Measurements from ENCODE around the gene RASSF1.

The RASSF1 gene

DNA sequence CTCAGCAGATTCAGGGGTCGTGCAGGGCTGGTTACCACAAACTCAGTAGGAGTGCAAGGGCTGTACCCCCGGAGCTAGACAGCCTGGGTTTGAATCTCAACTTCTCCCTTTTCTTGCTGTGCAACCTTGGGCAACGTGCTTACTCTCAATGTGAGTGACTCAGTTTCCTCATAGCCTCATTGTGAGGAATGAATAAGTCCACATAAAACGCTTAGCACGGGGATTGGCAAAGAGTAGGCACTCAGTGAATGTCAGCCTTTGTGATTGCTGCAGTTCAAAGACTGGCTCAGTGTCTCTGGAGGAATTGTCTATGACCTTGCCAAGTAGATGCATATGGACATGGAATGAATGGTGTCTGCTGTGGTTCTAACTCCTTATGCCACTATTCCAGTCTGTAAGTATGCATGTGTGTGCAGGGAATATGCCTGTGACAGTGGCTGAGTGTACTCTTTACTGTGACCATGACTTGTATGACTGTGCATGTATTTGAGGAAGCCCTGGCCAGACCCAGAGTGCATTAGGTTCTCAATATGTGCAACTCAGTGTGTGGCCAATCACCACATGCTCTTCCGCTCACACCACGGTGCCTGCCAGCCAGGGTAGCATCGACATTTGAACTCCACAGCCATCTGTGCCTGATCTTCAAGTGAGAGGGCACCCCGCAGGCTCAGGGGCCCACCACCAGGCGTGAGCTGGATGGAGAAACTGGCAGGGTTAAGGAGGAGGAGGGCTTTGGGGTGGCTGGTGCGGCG, 40.5 kb downstream of the RASSF1 start:
- DNase-seq (ENCODE audit: low read depth) = no peak

GRCh38 chr3:50299638-50299928, 41.1 kb downstream of the RASSF1 start:
- DNase-seq (ENCODE audit: low read depth) = no peak

- peak; percentile 98 for DNase-seq (ENCODE audit: low read depth)
Observed at GRCh38 chr3:50298836-50299637, 41.6 kb downstream of the RASSF1 start, which contains the start of the genes HYAL3 and NAA80. Gene HYAL3, minus strand, starts transcription at chr3:50299405. Its CDS starts 3,803 bp downstream, at chr3:50295602. Gene NAA80, minus strand, starts transcription at chr3:50299405. Its CDS starts 1,942 bp downstream, at chr3:50297463.

DNA sequence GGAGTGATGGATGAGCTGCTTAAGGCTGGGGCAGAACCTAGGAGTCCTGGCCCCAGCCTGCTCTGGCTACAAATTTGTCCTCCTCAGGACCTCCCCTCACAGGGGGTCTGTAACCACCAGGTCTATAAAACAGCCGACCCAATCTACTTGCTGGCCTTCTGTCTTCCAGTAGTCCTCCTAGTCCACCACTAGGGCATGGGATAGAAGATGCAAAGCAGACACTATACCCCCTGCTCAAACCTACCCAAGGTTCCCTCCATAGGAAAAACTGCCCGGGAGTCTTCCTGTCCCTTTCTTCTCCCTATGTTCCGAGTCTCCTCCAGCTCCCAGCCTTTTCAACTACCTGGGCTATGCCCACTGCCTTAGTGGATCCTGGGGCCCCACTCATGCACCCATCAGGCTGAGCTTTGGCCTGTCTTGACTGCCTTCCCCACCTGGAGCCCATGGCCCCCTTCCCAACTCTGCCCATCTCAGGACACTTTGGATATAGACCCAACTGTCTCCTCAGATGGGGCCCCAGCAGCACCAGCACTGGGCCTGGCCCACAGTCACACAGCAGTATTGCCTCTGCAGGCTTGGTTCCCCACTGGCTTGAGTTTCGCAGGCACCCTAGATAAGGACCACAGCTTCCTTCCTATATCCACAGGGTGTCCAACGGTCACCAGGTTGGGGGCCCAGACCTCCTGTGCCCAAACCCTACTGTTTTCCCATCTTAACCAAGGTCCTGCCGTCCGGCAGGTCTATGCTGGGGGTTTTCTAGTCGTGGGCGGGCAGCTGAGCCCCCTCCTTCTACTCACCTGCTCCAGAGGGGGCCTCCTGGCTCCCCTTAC, 42.5 kb downstream of the RASSF1 start:
- no peak for DNase-seq (ENCODE audit: low read depth)

DNA sequence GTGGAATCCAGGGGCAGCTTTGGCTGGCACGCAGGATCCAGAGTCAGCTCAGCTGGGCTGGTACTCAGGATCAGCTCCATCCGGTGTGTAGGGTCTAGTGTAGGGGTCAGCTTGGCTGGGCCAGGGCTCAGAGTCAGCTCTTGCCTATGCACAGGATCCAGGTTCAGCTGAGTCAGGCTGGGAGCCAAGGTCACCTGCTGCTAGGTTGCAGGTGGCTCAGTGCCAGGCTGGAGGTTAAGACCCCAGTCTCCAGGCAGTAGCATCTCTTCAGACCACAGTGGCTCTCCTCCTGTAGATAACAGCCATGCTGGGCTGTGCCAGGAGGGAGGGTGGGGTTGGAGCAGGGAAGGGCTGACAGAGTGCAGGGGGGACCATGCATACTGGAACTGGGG, 43.3 kb downstream of the RASSF1 start:
- DNase-seq (ENCODE audit: low read depth) = no peak

DNA sequence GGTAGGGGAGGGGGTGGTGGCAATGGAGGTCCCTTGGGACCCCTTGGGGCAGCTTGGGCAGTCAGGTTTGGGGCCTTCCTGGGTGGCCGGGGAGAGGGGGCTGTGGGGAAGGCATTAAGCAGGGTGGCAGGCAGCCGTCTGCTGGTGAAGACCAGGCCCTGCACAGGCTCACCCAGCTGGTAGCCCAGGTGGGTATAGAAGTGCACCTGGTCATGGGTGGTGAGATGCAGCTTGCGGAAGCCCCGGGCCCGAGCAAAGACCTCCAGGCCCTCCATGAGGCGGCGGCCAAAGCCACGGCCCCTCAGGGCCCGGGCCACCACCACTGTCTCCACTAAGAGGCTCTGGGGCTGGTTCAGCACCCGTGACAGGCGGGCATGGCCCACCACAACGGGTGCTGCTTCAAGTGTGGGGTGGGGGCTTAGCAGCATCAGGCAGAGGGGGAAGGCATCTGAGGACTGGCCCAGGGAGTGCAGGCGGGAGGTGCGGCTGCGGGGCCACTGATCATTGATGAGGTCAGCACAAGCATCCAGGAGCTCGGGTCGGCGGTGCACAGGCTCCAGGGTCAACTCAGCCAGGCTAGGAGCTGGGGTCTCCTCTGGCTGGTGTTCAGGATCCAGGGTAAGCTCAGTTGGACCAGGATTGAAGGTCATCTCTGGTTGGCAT, 43.8 kb downstream of the RASSF1 start:
- no peak for DNase-seq (ENCODE audit: low read depth)

DNA sequence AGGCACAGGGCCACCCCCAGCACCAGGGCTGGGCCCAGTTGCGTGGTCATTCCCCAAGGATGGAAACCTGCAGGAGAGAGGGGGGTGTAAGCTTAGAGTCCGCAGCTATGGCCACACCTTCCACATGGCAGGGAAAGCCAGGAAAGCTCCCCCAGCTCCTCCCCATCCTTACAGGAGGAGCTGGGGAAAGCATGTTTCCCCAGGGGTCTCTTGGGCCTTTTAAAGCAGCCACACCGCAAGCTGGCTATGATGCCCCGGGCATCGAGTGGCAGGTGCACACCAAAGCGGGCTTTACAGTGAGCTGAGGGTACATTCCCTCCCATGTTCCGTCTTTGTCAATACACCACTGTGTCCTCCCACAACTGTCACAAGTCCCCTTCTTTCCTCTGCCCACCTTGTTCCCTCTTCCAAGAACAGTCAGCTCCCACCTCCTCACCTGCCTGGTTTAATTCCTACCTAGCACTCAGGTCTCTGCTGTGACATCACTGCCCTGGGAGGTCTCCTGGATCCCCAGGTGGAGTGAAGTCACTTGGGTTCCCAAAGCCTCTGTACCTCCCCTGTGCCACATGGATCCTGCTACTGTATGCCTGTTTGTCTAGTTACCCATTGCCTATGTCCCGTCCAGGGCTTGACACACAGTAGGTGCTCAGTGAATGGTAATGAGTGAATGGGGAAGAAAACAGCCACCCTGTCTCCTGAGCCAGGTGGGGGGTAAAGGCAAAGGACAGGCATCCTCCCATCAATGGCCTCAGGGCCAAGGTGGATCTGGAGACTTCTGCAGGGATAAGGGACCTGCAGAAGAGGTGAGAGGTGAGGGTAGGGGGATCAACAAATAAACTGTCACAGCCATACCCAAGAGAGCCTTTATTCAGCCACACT, 44.8 kb downstream of the RASSF1 start:
- DNase-seq (ENCODE audit: low read depth) = no peak

DNA sequence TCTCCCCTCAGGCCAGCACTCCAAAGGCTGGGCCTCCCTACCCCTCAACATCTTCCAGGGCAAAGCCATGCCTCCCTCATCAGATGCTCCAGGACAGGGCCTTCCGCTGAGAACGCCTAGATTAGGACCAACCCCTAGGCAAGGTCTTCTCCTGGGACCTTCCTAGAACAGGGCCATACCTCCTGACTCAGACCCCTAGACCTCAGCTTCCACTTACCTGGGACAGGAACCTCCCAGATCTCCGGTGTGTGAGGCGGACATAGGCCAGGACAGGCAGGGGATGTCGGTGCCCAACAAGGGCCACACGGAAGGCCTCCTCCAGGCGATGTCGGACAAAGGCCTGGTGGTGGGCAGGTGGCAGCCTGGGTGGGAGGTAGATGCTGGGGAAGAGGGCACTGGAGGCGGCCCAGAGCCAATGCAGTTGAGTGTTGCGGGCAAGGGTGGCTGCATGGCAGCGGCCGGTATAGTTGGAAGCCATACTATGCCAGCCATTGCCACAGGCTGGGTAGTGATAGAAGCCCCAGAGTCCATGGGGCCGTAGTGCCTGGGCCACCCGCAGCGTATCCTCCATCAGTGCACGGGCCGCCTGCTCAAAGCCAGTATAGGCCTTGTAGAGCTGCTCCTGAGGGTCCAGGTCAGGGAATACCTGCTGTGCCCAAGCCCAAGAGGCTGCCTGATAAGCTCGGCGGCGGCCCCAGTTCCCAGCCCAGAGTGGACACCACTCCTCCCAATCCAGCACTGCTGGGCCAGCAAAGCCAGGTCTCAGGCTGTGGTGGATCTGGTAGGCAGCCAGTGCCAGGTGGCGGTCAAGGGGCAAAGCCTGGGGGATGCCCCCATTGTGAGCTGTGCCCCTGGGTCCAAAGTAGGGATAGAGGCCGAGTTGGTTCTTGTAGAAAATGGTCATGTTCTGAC, 45.9 kb downstream of the RASSF1 start:
- no peak for DNase-seq (ENCODE audit: low read depth)

DNA sequence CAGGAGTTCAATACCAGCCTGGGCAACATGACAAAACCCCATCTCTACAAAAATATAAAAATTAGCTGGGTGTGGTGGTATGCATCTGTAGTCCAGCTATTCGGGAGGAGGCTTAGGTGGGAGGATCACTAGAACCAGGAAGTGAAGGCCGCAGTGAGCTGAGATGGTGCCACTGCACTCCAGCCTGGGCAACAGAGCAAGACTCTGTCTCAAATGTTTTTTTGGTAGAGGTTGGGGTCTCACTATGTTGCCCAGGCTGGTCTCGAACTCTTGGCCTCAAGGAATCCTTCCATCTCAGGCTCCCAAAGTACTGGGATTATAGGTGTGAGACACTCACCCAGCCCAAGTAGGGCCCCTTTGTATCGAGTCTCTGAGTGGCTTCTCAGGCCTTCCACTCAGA, 46.5 kb downstream of the RASSF1 start:
- DNase-seq (ENCODE audit: low read depth) = no peak

DNA sequence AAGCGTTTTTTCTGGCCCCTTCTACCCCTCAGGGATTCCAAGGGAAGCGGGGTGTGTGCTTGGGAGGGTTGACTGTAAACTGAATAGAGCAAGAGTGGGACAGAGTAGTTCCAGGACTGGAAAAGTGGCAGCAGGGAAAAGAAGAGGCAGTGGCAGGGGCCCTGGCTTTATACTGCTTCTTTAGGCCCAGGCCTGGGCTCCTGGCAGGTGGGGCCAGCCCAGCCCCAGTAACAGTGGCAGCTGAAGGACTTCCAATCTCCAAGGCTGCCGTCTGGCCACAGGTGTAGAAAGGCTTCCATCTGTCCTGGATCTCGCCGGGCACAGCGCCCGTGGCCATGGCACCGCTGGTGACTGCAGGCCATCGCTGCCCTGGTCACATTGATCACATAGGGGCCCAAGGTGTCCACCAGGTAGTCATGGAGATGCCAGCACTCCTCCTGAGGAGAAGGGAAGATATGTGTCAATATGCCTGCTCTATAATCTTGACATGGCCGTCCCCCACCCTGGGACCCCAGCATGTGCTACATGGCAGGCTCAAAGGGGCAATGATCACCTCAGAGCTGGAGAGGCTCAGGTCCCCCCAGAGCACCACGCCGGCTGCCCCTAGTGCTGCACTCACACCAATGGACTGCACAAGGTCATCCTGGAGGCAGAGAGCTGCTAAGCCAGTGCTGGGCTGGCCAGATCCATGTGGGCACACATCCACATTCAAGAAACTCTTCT, 47.4 kb downstream of the RASSF1 start:
- no peak for DNase-seq (ENCODE audit: low read depth)

GRCh38 chr3:50292159-50293078, 48.2 kb downstream of the RASSF1 start, which contains the start of gene IFRD2:
Gene IFRD2, minus strand, starts transcription at chr3:50292429. Its CDS starts 155 bp downstream, at chr3:50292274.
- DNase-seq (ENCODE audit: low read depth) = peak; percentile 84

DNA sequence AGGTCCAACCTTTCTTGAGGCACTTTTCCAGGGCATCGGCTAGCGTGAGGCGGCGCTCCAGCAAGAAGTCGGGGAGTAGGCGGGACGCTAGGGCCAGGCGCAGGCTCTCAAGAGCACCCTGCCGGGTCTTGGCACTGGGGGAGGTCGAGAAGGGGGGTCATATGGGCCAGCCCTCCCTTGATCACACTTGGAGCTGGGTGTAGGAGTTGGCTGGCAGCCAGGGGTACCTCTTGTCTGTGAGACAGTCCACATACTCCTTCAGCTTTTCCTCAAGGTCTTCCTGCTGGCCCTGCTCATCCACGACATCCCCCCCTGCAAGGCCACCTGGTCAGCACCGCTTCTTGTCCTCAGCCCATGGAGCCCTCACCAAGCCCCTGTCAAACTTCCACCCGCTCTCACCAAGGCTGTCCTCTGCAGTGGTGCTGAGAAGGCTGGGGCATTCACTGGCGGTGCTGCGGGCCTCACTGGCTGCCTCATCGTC, 50.4 kb downstream of the RASSF1 start:
- DNase-seq (ENCODE audit: low read depth) = no peak

DNA sequence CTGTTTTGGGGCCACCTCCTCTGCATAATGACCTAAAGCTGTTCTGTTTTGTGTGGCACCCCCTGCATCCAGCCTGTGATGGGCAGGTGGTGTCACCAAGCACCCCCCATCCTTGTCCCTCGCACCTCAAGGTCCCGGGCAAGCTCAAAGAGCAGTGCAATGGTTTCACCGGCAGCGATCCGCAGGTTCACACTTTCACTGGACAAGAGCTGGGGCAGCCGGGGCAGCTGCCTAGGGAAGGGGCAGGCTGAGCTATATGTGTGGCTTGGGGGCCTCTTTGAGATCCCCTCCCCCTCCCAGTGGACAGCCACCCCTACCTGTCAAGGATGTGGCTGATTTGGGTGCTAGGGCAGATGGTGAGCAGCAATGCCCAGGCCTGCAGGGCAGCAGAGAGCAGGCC, 51.5 kb downstream of the RASSF1 start:
- DNase-seq (ENCODE audit: low read depth) = no peak

DNA sequence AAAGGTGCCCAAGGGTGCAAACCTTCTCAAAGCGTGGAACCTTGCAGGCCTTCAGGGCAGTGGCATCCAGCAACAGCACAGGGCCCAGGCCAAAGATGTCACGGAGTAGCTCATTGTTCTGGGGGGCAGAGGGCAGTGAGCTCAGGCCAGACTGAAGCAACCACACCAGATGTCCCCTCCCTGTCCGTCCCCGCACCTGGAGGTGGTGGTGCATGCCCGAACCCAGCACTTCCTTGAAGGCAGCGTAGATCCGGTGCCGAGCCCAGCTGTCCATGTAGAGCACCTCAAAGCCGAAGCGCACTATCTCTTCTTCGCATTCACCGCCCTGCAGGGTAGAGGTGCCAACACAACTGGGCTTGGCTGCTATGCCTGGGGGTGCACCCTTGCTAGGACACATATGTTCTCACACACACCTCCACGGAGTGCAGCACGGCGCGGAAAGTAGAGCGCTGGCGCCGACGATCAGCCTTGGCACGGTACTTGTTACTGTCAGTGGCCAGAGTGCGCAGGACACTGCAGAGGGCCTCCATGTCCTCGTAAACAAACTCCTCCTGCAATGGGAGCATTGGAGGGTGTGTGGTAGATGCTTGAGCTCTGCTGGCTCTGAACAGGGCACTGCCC, 52.1 kb downstream of the RASSF1 start:
- DNase-seq (ENCODE audit: low read depth) = no peak

GRCh38 chr3:50287262-50287661, 53.4 kb downstream of the RASSF1 start:
- DNase-seq (ENCODE audit: low read depth) = no peak

DNA sequence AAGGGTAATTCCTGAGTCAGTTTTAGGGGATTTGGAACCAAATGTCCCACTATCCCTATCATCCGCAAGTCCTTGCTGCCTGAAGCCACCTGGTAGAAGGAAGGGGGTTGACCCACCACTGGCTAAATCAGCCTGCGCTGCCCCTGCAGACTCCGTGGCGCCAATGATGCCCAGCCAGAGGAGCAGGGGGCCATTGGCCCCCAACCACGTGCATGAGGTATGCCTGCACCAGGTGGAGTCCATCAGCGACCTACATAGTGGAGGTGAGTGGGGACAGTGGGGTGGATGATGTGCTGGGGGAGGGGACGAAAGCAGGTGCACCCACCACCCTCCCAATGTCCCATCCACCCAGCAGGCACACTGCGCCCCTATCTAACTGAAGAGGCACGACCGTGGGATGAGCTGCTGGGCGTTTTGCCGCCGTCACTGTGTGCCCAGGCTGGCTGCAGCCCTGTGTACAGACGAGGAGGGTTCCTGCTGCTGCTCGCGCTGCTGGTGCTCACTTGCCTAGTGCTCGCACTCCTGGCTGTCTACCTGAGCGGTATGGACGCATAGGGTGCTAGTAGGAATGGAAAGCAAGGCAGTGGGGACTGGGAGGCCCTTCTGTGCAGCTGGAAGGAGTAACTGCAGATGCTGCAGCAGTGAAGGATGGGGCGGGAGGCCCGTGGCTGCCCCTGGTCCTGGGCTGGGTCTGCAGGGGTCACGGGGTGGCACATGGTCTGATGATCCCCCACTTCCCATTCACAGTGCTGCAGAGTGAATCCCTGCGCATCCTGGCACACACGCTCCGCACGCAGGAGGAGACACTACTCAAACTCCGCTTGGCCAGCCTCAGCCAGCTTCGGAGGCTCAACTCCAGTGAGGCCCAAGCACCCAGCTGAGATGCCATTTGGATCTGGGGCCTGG, 54.1 kb downstream of the RASSF1 start:
- no peak for DNase-seq (ENCODE audit: low read depth)
